NCI-H146 treated with DMSO at 0.1 percent for 48 hours (cell line): ENCODE measurements around the gene RREB1.

Source experiments
- DNase-seq: peaks from one replicate; lab custom pipeline; 2025; ENCODE audit not compliant: unreplicated experiment; lab: John Stamatoyannopoulos, UW

Gene RREB1

GRCh38 chr6:7241709-7242645 lies 134.2 kb downstream of the RREB1 start:
- no peak for DNase-seq

GRCh38 chr6:7242835-7243178 lies 135.0 kb downstream of the RREB1 start:
- no peak for DNase-seq

- peak; percentile 43 for DNase-seq
Observed at GRCh38 chr6:7243179-7243981, 135.6 kb downstream of the RREB1 start.

GRCh38 chr6:7245668-7246393 lies 138.1 kb downstream of the RREB1 start:
- DNase-seq: no peak

GRCh38 chr6:7246401-7247178 lies 138.8 kb downstream of the RREB1 start:
- no peak for DNase-seq

GRCh38 chr6:7247179-7247456 lies 139.4 kb downstream of the RREB1 start:
- DNase-seq: no peak

GRCh38 chr6:7247828-7248227 lies 140.1 kb downstream of the RREB1 start:
- DNase-seq: no peak

- DNase-seq: no peak
Observed at GRCh38 chr6:7249391-7249790, 141.6 kb downstream of the RREB1 start.

GRCh38 chr6:7249946-7250643 lies 142.3 kb downstream of the RREB1 start:
- no peak for DNase-seq

GRCh38 chr6:7250812-7251211 lies 143.1 kb downstream of the RREB1 start:
- DNase-seq: no peak

GRCh38 chr6:7251646-7252260 lies 144.0 kb downstream of the RREB1 start:
- DNase-seq: no peak

- DNase-seq: no peak
Observed at GRCh38 chr6:7252390-7252789, 144.6 kb downstream of the RREB1 start.

- DNase-seq: no peak
Observed at GRCh38 chr6:7254980-7255835, 147.4 kb downstream of the RREB1 start.

- no peak for DNase-seq
Observed at GRCh38 chr6:7255918-7256317, 148.2 kb downstream of the RREB1 start.

GRCh38 chr6:7256785-7257184 lies 149.0 kb downstream of the RREB1 start:
- DNase-seq: no peak

GRCh38 chr6:7257521-7258230 lies 149.9 kb downstream of the RREB1 start:
- no peak for DNase-seq

- DNase-seq: no peak
Observed at GRCh38 chr6:7258231-7258763, 150.5 kb downstream of the RREB1 start.
